ENCODE measurements around the gene ST6GAL1. TPM values are rescaled to one million over a fixed set of nuclear protein-coding genes. Genes with fewer than 3 reads are reported as not detected.

Gene ST6GAL1
- total and polyA plus RNA-seq, 2 of the 8 experiments (the other 6 are each of a cell fraction or from before 2014, with no cell fraction given): 62.8 to 80.9 TPM

- peaks cover 2 to 36% (median 17%) of the 10 kb centered on the region in 4 experiments; a peak in 7 of 8 replicates for H3K36me3 ChIP-seq (ENCODE audit: control insufficient read depth in 2 of 4, insufficient read depth in 4 of 4, low read length in 3 of 4)
- CTCF ChIA-PET (ENCODE audit: partially characterized antibody): interaction anchor here (0.6 to 1.5 kb wide), 4 partner anchors 8 to 179 kb away, joined by 3 to 5 read pairs (median 4); no protein-coding TSS in a partner anchor
These were observed 55.5 kb downstream of the ST6GAL1 start for GRCh38 chr3:186985661-186986364.

More at GRCh38 chr3:186985661-186986364, 55.5 kb downstream of the ST6GAL1 start:
- 0 out of 2 replicates have a peak overlapping the region, but pooled peaks have one; percentile 10 for H2BK15ac ChIP-seq (ENCODE audit: low read length)
- H3K56ac ChIP-seq (replicated peaks; ENCODE audit: insufficient read length, low read depth, low read length): no peak overlapping the region
- H3K4me3 ChIP-seq (ENCODE audit: extremely low read depth in 1 of 4, insufficient read depth in 2 of 4, low read depth in 3 of 4, low read length in 4 of 4): no peak overlapping the region
- H3K9me3 ChIP-seq (ENCODE audit: insufficient read depth in 2 of 2, low read depth in 1 of 2, low read length in 1 of 2): no peaks in the 10 kb centered on the region
- H2AK5ac ChIP-seq (ENCODE audit: low read depth, low read length): no peak overlapping the region
- no peak overlapping the region for H4K91ac ChIP-seq (replicated peaks; ENCODE audit: insufficient read length, low read length)
- no peak overlapping the region for H3K4me2 ChIP-seq (ENCODE audit: insufficient read depth in 1 of 2, low read depth in 2 of 2, low read length in 2 of 2)
- no peaks in the 10 kb centered on the region; the same call in none of the 2 replicates for H3K79me1 ChIP-seq (ENCODE audit: low read depth, low read length)
- no peak overlapping the region for H3K27ac ChIP-seq (ENCODE audit: low read depth, low read length)
- H2BK120ac ChIP-seq (replicated peaks; ENCODE audit: low read depth, low read length): no peak overlapping the region
- no peak overlapping the region for H3K4ac ChIP-seq (replicated peaks; ENCODE audit: insufficient read length, low read depth, low read length)
- H3K9ac ChIP-seq (replicated peaks in 1 of 4; ENCODE audit: extremely low read depth in 1 of 4, low read depth in 3 of 4, low read length in 3 of 4): no peak overlapping the region
- H3K23ac ChIP-seq (ENCODE audit: insufficient read length): no peak overlapping the region
- H4K5ac ChIP-seq (ENCODE audit: insufficient read length, low read depth, low read length): no peak overlapping the region
- H3K18ac ChIP-seq (ENCODE audit: extremely low read depth, low read length): no peak overlapping the region
- no peak overlapping the region for H2BK12ac ChIP-seq (ENCODE audit: low read depth, low read length)
- H3K23me2 ChIP-seq (ENCODE audit: low read depth, low read length): no peaks in the 10 kb centered on the region
- H3K4me1 ChIP-seq (replicated peaks in 1 of 4; ENCODE audit: control insufficient read depth in 3 of 4, insufficient read depth in 4 of 4, low read length in 3 of 4): no peaks in the 10 kb centered on the region
- FAIRE-seq (no peak), DNase-seq (ENCODE audit: low read depth in 1 of 2, low spot score in 2 of 2) (no peak)
- no peak overlapping the region for H2BK5ac ChIP-seq (ENCODE audit: low read depth, low read length)
- TF ChIP-seq CHD1 (IDR thresholded peaks at IDR 0.05; ENCODE audit: low read depth, low read length) (no peak), ASH2L (IDR thresholded peaks at IDR 0.05; ENCODE audit: low read length) (no peak), SRF (IDR thresholded peaks at IDR 0.05; ENCODE audit: low read depth, low read length) (no peak), KDM4A (IDR thresholded peaks at IDR 0.05; ENCODE audit: low read depth, low read length, severe bottlenecking) (no peak), PHF8 (conservative IDR thresholded peaks at IDR 0.05; ENCODE audit: low read depth, low read length) (no peak)
- no peak overlapping the region for H3K14ac ChIP-seq (ENCODE audit: insufficient read length)
- H3K27me3 ChIP-seq (replicated peaks in 1 of 4; ENCODE audit: control insufficient read depth in 3 of 4, extremely low read depth in 1 of 4, insufficient read depth in 3 of 4, low read length in 3 of 4): no peaks in the 10 kb centered on the region
- peaks cover 0 to 29% of the 10 kb centered on the region in 2 experiments; a peak in 2 of 4 replicates for H3K79me2 ChIP-seq (ENCODE audit: control insufficient read depth in 1 of 2, insufficient read depth in 2 of 2, low read length in 2 of 2)
- no peak overlapping the region for H2BK20ac ChIP-seq (ENCODE audit: low read length)
- H4K8ac ChIP-seq (ENCODE audit: extremely low read depth, insufficient read depth, low read length): no peak overlapping the region
- no peaks in the 10 kb centered on the region for H4K20me1 ChIP-seq (replicated peaks in 1 of 2; ENCODE audit: control insufficient read depth in 1 of 2, insufficient read depth in 2 of 2, low read length in 2 of 2)
- no peak overlapping the region for H2AFZ ChIP-seq (ENCODE audit: low read length)
- 88% methylated on average over 13 of the region's 14 CpGs; no CpG with 5 or more reads in 1 of the 2 experiments for WGBS, 2 experiments (ENCODE audit: extremely low coverage in 1 of 2, insufficient coverage in 1 of 2, insufficient read length in 1 of 2, insufficient replicate concordance in 2 of 2, low coverage in 1 of 2, low lambda C conversion rate in 2 of 2, missing lambda C conversion rate in 1 of 2)
- POLR2A ChIA-PET (ENCODE audit: partially characterized antibody): interaction anchor here (1.4 kb wide), 1 partner anchor 55 kb away, joined by 4 read pairs; the partner anchor contains the start of gene ST6GAL1

All from H1 (cell line).